Hepatocyte (in vitro differentiated cells): Measurements from ENCODE around the gene PNPT1. TPM values are rescaled to one million over a fixed set of nuclear protein-coding genes. Genes with fewer than 3 reads are reported as not detected.

ENCODE experiments used
- DNase-seq: peaks from one replicate; pipeline ENCODE4 v3.0.0-alpha.2; 2016; ENCODE audit warnings: low spot score
- H2AFZ ChIP-seq: fragments of 200-600 bp; sonication (generic); 2 replicates; pipeline ENCODE4 v1.6.0; 2016; ENCODE audit warnings: antibody characterized with exemption, mild to moderate bottlenecking
- H3K27ac ChIP-seq: fragments of 200-600 bp; sonication (generic); 2 replicates; pipeline ENCODE4 v1.5.1; 2016; ENCODE audit warnings: mild to moderate bottlenecking
- H3K27me3 ChIP-seq: fragments of 200-600 bp; sonication (generic); 2 replicates; pipeline ENCODE4 v1.6.1; 2016
- H3K36me3 ChIP-seq: fragments of 200-600 bp; sonication (generic); replicated peaks from 2 replicates; pipeline ENCODE4 v1.5.1; 2016; ENCODE audit warnings: low read depth; ENCODE audit not compliant: insufficient read depth
- H3K4me1 ChIP-seq: fragments of 200-600 bp; sonication (generic); 2 replicates; pipeline ENCODE4 v1.5.1; 2016; ENCODE audit warnings: mild to moderate bottlenecking, moderate library complexity; ENCODE audit not compliant: insufficient read depth
- H3K4me2 ChIP-seq: fragments of 200-600 bp; sonication (generic); 2 replicates; pipeline ENCODE4 v1.6.0; 2016
- H3K4me3 ChIP-seq: fragments of 200-600 bp; sonication (generic); 2 replicates; pipeline ENCODE4 v1.5.1; 2016; ENCODE audit warnings: mild to moderate bottlenecking
- H3K79me2 ChIP-seq: fragments of 200-600 bp; sonication (generic); 2 replicates; pipeline ENCODE4 v1.6.0; 2017; ENCODE audit warnings: mild to moderate bottlenecking
- H3K9me2 ChIP-seq: fragments of 200-600 bp; sonication (generic); replicated peaks from 2 replicates; pipeline ENCODE4 v1.6.0; 2017; ENCODE audit warnings: mild to moderate bottlenecking; ENCODE audit not compliant: insufficient read depth
- H3K9me3 ChIP-seq: fragments of 200-600 bp; sonication (generic); 2 replicates; pipeline ENCODE4 v1.5.1; 2016; ENCODE audit warnings: low read depth, mild to moderate bottlenecking
- H4K20me1 ChIP-seq: fragments of 200-600 bp; sonication (generic); 2 replicates; pipeline ENCODE4 v1.6.0; 2016; ENCODE audit warnings: mild to moderate bottlenecking; ENCODE audit not compliant: insufficient read depth, poor library complexity, severe bottlenecking
- EZH2 ChIP-seq: fragments of 200-600 bp; sonication (generic); IDR thresholded peaks from 2 replicates; pipeline ENCODE4 v1.6.1; 2016; ENCODE audit warnings: antibody characterized with exemption, mild to moderate bottlenecking, borderline replicate concordance
- EZH2phosphoT487 ChIP-seq: fragments of 200-600 bp; sonication (generic); IDR thresholded peaks from one replicate; pipeline ENCODE4 v1.6.1; 2018; ENCODE audit warnings: antibody characterized with exemption, mild to moderate bottlenecking, low read depth, moderate library complexity; ENCODE audit not compliant: unreplicated experiment, severe bottlenecking
- WGBS: methylation state at CpG from one replicate; pipeline ENCODE4 v1.1.6; 2016; ENCODE audit warnings: low lambda C conversion rate; ENCODE audit errors: missing lambda C conversion rate; 5-methylcytosine and 5-hydroxymethylcytosine counted together
- polyA plus RNA-seq: library from polyadenylated mRNA; unstranded; fragments of >200 nt; fragmentation: Nextera tagmentation; extraction: Ambion mirVana; gene quantifications from 2 replicates; pipeline ENCODE4 v1.2.1, GENCODE V29; 2016
- total RNA-seq: library from RNA; depleted of rRNA; stranded (reverse); fragments of >200 nt; gene quantifications from 2 replicates; pipeline ENCODE4 v1.2.3, GENCODE V29; 2014
- TF ChIP-seq, protein P1 (sequence below): fragments of 200-600 bp; sonication (generic); IDR thresholded peaks from 2 replicates; pipeline ENCODE4 v1.5.1; 2016; ENCODE audit warnings: antibody characterized with exemption, mild to moderate bottlenecking; ENCODE audit not compliant: poor library complexity

The PNPT1 gene
- total and polyA plus RNA-seq, 2 experiments from 2014 or later, result 15.6 to 23.7 TPM

DNA sequence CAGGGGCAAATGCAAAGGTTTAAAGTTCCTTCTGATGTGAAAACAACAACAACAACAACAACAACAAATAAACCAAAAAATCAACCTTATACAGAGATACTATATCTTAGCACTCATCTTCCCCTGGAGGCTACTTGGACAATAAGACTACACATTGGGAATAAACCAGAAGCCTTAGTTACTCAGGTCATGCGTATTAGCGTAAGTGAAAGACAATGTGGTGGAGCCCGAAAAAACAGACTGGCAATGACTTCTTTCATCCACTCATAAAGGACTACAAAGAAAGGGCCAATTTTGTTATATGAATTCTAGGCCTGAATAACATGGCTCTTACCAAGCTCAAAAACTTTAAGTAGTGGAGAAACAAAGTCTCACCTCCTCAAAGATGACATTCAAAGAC is 56.8 kb downstream of the PNPT1 start:
- 96% methylated on average over 3 of the region's 3 CpGs for WGBS
- H3K79me2 ChIP-seq, result no peaks in the 10 kb centered on the region
- H3K4me3 ChIP-seq, result no peak overlapping the region
- no peaks in the 10 kb centered on the region for H3K27me3 ChIP-seq
- no peaks in the 10 kb centered on the region for H3K9me2 ChIP-seq
- no peaks in the 10 kb centered on the region for H4K20me1 ChIP-seq
- H2AFZ ChIP-seq, result no peak overlapping the region
- no peaks in the 10 kb centered on the region for H3K4me1 ChIP-seq
- no peaks in the 10 kb centered on the region for H3K36me3 ChIP-seq
- DNase-seq, result no peak
- H3K4me2 ChIP-seq, result no peak overlapping the region
- no peaks in the 10 kb centered on the region for H3K9me3 ChIP-seq
- H3K27ac ChIP-seq, result no peak overlapping the region
- no peak for TF ChIP-seq EZH2phosphoT487
- TF ChIP-seq, protein P1, sequence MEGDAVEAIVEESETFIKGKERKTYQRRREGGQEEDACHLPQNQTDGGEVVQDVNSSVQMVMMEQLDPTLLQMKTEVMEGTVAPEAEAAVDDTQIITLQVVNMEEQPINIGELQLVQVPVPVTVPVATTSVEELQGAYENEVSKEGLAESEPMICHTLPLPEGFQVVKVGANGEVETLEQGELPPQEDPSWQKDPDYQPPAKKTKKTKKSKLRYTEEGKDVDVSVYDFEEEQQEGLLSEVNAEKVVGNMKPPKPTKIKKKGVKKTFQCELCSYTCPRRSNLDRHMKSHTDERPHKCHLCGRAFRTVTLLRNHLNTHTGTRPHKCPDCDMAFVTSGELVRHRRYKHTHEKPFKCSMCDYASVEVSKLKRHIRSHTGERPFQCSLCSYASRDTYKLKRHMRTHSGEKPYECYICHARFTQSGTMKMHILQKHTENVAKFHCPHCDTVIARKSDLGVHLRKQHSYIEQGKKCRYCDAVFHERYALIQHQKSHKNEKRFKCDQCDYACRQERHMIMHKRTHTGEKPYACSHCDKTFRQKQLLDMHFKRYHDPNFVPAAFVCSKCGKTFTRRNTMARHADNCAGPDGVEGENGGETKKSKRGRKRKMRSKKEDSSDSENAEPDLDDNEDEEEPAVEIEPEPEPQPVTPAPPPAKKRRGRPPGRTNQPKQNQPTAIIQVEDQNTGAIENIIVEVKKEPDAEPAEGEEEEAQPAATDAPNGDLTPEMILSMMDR, result no peak
- TF ChIP-seq EZH2, result no peak

DNA sequence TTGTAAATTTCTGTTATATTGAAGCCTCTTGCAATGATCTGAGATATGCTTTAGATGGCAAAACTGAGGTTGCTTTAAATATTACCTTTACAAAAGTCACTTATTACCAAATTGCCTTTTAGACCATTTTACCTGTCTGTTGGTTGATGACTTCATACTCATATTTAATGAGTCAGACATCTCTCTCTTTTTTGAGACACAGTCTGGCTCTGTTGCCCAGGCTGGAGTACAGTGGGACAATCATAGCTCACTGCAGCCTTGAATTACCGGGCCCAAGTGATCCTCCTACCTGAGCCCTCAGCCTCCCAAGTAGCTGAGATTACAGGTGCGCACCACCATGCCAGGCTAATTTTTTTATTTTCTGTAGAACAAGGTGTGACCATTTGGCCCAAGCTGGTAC is 64.7 kb downstream of the PNPT1 start:
- H3K9me3 ChIP-seq, result no peaks in the 10 kb centered on the region
- no peaks in the 10 kb centered on the region for H3K9me2 ChIP-seq
- no peak for DNase-seq
- no peaks in the 10 kb centered on the region for H3K27me3 ChIP-seq
- no peak for TF ChIP-seq EZH2
- TF ChIP-seq, protein P1, result no peak
- TF ChIP-seq EZH2phosphoT487, result no peak
- no peaks in the 10 kb centered on the region for H3K36me3 ChIP-seq
- H3K27ac ChIP-seq, result no peak overlapping the region
- H2AFZ ChIP-seq, result no peak overlapping the region
- no peak overlapping the region for H3K4me3 ChIP-seq
- no peaks in the 10 kb centered on the region for H4K20me1 ChIP-seq
- H3K4me1 ChIP-seq, result no peaks in the 10 kb centered on the region
- no peak overlapping the region for H3K4me2 ChIP-seq
- WGBS, result 92% methylated on average over 2 of the region's 2 CpGs
- H3K79me2 ChIP-seq, result peaks cover 5% of the 10 kb centered on the region

GRCh38 chr2:55627915-55628314 is 65.7 kb downstream of the PNPT1 start:
- DNase-seq, result no peak
- Histone ChIP-seq H3K4me2 (no peak overlapping the region), H3K36me3 (no peaks in the 10 kb centered on the region), H3K27ac (no peak overlapping the region), H3K4me3 (no peak overlapping the region), H3K9me2 (no peaks in the 10 kb centered on the region), H4K20me1 (no peaks in the 10 kb centered on the region), H3K79me2 (peaks cover 15% of the 10 kb centered on the region), H2AFZ (no peak overlapping the region), H3K27me3 (no peaks in the 10 kb centered on the region), H3K4me1 (no peaks in the 10 kb centered on the region), H3K9me3 (no peaks in the 10 kb centered on the region)
- TF ChIP-seq EZH2phosphoT487, result no peak
- no peak for TF ChIP-seq EZH2
- TF ChIP-seq, protein P1, result no peak
- WGBS, result 88% methylated on average over 1 of the region's 1 CpG

DNA sequence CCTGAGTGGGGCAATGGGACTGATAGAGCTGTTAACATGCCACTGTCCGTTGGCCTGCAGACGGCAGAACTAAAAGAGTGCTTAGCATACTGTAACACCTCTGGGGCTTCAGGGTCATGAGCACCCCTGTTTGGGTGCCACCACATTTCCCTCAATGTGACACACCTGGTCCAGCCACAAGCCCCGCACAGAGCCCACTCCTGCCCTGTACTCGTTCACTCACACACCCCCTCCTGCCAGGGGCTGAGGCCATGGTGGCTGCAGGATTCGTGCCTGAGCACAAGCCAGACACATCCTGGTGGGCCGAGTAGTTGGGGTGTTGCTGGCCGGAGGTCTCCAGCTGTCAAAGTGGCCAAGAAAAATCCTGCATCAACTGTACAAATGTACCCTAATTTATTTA is 71.8 kb downstream of the PNPT1 start:
- no peak overlapping the region for H3K27ac ChIP-seq
- DNase-seq, result no peak
- TF ChIP-seq EZH2phosphoT487 (no peak), EZH2 (no peak)
- TF ChIP-seq, protein P1, result no peak
- H3K4me1 ChIP-seq, result peaks cover 6% of the 10 kb centered on the region
- H3K9me3 ChIP-seq, result no peaks in the 10 kb centered on the region
- no peak overlapping the region for H3K4me2 ChIP-seq
- no peaks in the 10 kb centered on the region for H3K9me2 ChIP-seq
- 87% methylated on average over 7 of the region's 7 CpGs for whole genome bisulfite sequencing
- H4K20me1 ChIP-seq, result peaks cover 11% of the 10 kb centered on the region
- no peaks in the 10 kb centered on the region for H3K36me3 ChIP-seq
- H2AFZ ChIP-seq, result no peak overlapping the region
- no peaks in the 10 kb centered on the region for H3K27me3 ChIP-seq
- H3K4me3 ChIP-seq, result no peak overlapping the region
- peaks cover 56% of the 10 kb centered on the region for H3K79me2 ChIP-seq
